Measurements from ENCODE around the gene NOTCH2.
A peak's percentile ranks its signal among the peaks of the same experiment; 100 is the strongest.

The NOTCH2 gene

DNA sequence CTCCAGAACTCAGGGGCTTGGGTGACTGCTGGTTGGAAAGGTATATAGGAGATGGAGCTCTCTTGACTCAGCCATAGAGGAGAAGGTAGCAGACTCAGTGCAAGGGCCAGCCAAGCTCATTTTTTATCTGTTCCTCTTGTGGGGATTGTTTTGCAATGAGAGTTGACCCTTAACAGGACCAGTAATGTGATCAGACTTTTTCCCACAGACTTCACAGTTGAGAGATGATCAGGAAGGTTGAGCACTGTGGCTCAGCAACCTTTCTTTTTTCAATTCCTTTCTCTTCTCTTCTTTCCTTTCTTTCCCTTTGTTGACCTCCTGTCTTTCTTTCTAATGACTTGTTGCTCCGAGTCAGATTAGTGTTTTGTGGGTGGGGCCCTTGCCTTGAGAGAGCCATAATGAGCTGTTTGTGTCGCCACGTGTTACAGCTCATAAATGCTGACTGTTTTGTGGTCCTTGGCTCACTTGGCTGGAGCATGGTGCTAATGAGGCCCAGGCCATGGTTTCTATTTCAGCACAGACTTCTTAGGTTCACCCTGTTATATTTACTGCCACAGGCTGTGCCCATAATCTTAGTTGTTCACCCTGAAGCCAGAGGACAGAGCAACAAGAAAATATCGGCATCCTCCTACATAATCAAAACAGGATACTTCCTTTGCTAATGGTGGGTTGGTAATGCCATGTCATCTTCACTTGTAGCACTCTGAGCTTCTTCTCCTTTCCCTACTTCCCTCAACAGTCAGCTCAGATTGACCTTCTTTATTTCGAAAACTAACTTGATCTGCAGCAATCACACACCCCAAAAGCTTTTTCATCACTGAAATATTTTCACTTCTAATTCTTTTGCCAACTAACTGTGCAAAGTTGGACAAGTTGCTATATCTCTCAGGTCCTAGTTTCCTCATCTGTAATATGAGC is 187.1 kb downstream of the NOTCH2 start:
- Histone ChIP-seq H3K79me2 (ENCODE audit: control insufficient read depth, insufficient read depth, low read length) (no peaks in the 10 kb centered on the region), H2BK5ac (ENCODE audit: low read length) (no peak overlapping the region), H2BK15ac (replicated peaks; ENCODE audit: low read depth) (no peak overlapping the region), H3K4ac (ENCODE audit: low read depth, low read length) (no peak overlapping the region), H2BK120ac (ENCODE audit: low read depth, low read length) (no peak overlapping the region), H3K18ac (ENCODE audit: low read length) (no peak overlapping the region), H4K5ac (ENCODE audit: low read length) (no peak overlapping the region), H4K8ac (ENCODE audit: low read depth, low read length) (no peak overlapping the region), H3K4me1 (ENCODE audit: control insufficient read depth, low read depth, low read length) (no peaks in the 10 kb centered on the region), H3K9ac (ENCODE audit: low read length) (no peak overlapping the region), H3K27ac (ENCODE audit: low read depth, low read length) (no peak overlapping the region), H3K56ac (ENCODE audit: low read length) (no peak overlapping the region), H3K79me1 (ENCODE audit: low read length) (no peaks in the 10 kb centered on the region), H3K4me2 (ENCODE audit: low read length) (no peak overlapping the region), H3K27me3 (ENCODE audit: insufficient read depth, low read length, poor library complexity) (no peaks in the 10 kb centered on the region), H3K36me3 (ENCODE audit: control insufficient read depth, insufficient read depth, low read length) (no peaks in the 10 kb centered on the region), H2AK5ac (ENCODE audit: low read length) (no peak overlapping the region), H3K23ac (ENCODE audit: low read length) (no peak overlapping the region), H3K4me3 (ENCODE audit: low read length) (no peak overlapping the region)
- DNase-seq: no peak
- WGBS (ENCODE audit: extremely low coverage, insufficient coverage, low lambda C conversion rate): no CpG with 5 or more reads among the region's 5 CpGs

DNA sequence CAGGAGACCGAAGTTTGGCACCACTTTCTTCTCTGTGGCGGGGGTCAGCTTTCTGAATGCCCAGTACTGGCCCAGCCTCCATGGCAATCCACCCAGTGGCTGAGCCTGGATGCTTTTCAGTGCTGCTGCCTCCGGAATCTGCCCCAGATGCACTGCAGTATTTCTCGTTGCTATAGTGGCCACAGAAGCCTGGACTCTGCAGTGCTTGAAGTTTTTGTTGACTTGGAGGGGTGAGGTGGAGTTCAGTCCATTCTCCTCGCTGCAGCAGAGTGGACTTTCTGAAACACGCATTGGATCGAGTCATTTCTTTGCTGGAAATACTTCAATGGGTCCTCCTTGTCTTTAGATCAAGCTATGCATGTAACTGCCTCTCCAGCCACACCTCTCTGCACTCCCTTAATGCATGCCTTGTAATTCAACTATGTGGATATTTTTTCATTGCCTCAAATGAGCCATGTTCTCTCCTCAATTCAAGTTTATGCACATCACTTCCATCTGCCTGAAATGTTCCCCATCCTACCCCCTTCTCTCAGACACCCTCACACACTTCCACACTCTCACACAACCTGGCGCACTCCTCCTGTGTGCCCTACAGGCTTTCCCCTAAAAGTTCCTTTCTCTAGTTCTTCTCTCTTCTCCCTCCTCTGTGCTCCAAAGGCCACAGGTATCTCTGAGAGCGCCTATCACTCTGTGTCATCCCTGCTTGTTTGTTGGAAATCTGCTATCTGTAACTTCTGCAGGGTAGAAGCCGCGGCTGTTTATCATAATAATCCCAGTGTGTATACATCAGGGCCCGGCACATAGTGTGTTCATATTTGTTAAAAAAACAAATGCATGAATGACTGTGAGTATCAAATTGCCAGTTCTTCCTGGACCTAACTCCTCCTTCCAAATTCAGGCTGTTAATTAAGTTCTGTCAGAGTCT is 189.7 kb downstream of the NOTCH2 start:
- Histone ChIP-seq H2BK5ac (ENCODE audit: low read length) (no peak overlapping the region), H3K9ac (ENCODE audit: low read length) (no peak overlapping the region), H3K79me1 (ENCODE audit: low read length) (no peaks in the 10 kb centered on the region), H3K4me2 (ENCODE audit: low read length) (no peak overlapping the region), H2AK5ac (ENCODE audit: low read length) (no peak overlapping the region), H3K18ac (ENCODE audit: low read length) (no peak overlapping the region), H3K23ac (ENCODE audit: low read length) (no peak overlapping the region), H3K56ac (ENCODE audit: low read length) (no peak overlapping the region), H2BK120ac (ENCODE audit: low read depth, low read length) (no peak overlapping the region), H4K5ac (ENCODE audit: low read length) (no peak overlapping the region), H3K79me2 (ENCODE audit: control insufficient read depth, insufficient read depth, low read length) (no peaks in the 10 kb centered on the region), H3K36me3 (ENCODE audit: control insufficient read depth, insufficient read depth, low read length) (no peaks in the 10 kb centered on the region), H3K4me3 (ENCODE audit: low read length) (no peak overlapping the region), H3K4ac (ENCODE audit: low read depth, low read length) (no peak overlapping the region), H2BK15ac (replicated peaks; ENCODE audit: low read depth) (no peak overlapping the region), H3K27ac (ENCODE audit: low read depth, low read length) (no peak overlapping the region), H4K8ac (ENCODE audit: low read depth, low read length) (no peak overlapping the region), H3K27me3 (ENCODE audit: insufficient read depth, low read length, poor library complexity) (no peaks in the 10 kb centered on the region), H3K4me1 (ENCODE audit: control insufficient read depth, low read depth, low read length) (no peaks in the 10 kb centered on the region)
- no CpG with 5 or more reads among the region's 12 CpGs for WGBS (ENCODE audit: extremely low coverage, insufficient coverage, low lambda C conversion rate)
- no peak for DNase-seq

GRCh38 chr1:119878171-119878570 is 191.3 kb downstream of the NOTCH2 start:
- Histone ChIP-seq H3K27me3 (ENCODE audit: insufficient read depth, low read length, poor library complexity) (no peaks in the 10 kb centered on the region), H2BK5ac (ENCODE audit: low read length) (no peak overlapping the region), H3K4me3 (ENCODE audit: low read length) (no peak overlapping the region), H3K27ac (ENCODE audit: low read depth, low read length) (no peak overlapping the region), H3K79me1 (ENCODE audit: low read length) (no peaks in the 10 kb centered on the region), H3K4me2 (ENCODE audit: low read length) (no peak overlapping the region), H3K23ac (ENCODE audit: low read length) (no peak overlapping the region), H2AK5ac (ENCODE audit: low read length) (no peak overlapping the region), H2BK15ac (replicated peaks; ENCODE audit: low read depth) (no peak overlapping the region), H3K9ac (ENCODE audit: low read length) (no peak overlapping the region), H3K79me2 (ENCODE audit: control insufficient read depth, insufficient read depth, low read length) (no peaks in the 10 kb centered on the region), H3K36me3 (ENCODE audit: control insufficient read depth, insufficient read depth, low read length) (no peaks in the 10 kb centered on the region), H3K4me1 (ENCODE audit: control insufficient read depth, low read depth, low read length) (no peaks in the 10 kb centered on the region), H2BK120ac (ENCODE audit: low read depth, low read length) (no peak overlapping the region), H3K4ac (ENCODE audit: low read depth, low read length) (no peak overlapping the region), H4K5ac (ENCODE audit: low read length) (no peak overlapping the region), H3K18ac (ENCODE audit: low read length) (no peak overlapping the region), H3K56ac (ENCODE audit: low read length) (no peak overlapping the region), H4K8ac (ENCODE audit: low read depth, low read length) (no peak overlapping the region)
- DNase-seq: no peak

GRCh38 chr1:119874186-119874585 is 195.3 kb downstream of the NOTCH2 start:
- no peak for DNase-seq
- H4K8ac ChIP-seq (ENCODE audit: low read depth, low read length): no peak overlapping the region
- H2AK5ac ChIP-seq (ENCODE audit: low read length): no peak overlapping the region
- H3K27ac ChIP-seq (ENCODE audit: low read depth, low read length): no peak overlapping the region
- H3K4ac ChIP-seq (ENCODE audit: low read depth, low read length): no peak overlapping the region
- H4K5ac ChIP-seq (ENCODE audit: low read length): no peak overlapping the region
- H3K4me1 ChIP-seq (ENCODE audit: control insufficient read depth, low read depth, low read length): no peaks in the 10 kb centered on the region
- WGBS (ENCODE audit: extremely low coverage, insufficient coverage, low lambda C conversion rate): no CpG with 5 or more reads among the region's 2 CpGs
- no peak overlapping the region for H3K9ac ChIP-seq (ENCODE audit: low read length)
- H3K4me3 ChIP-seq (ENCODE audit: low read length): no peak overlapping the region
- no peak overlapping the region for H3K56ac ChIP-seq (ENCODE audit: low read length)
- no peak overlapping the region for H3K4me2 ChIP-seq (ENCODE audit: low read length)
- H2BK15ac ChIP-seq (replicated peaks; ENCODE audit: low read depth): no peak overlapping the region
- H2BK120ac ChIP-seq (ENCODE audit: low read depth, low read length): no peak overlapping the region
- H3K79me1 ChIP-seq (ENCODE audit: low read length): no peaks in the 10 kb centered on the region
- H3K79me2 ChIP-seq (ENCODE audit: control insufficient read depth, insufficient read depth, low read length): no peaks in the 10 kb centered on the region
- H3K36me3 ChIP-seq (ENCODE audit: control insufficient read depth, insufficient read depth, low read length): no peaks in the 10 kb centered on the region
- no peak overlapping the region for H3K18ac ChIP-seq (ENCODE audit: low read length)
- no peak overlapping the region for H3K23ac ChIP-seq (ENCODE audit: low read length)
- H2BK5ac ChIP-seq (ENCODE audit: low read length): no peak overlapping the region
- H3K27me3 ChIP-seq (ENCODE audit: insufficient read depth, low read length, poor library complexity): no peaks in the 10 kb centered on the region

DNA sequence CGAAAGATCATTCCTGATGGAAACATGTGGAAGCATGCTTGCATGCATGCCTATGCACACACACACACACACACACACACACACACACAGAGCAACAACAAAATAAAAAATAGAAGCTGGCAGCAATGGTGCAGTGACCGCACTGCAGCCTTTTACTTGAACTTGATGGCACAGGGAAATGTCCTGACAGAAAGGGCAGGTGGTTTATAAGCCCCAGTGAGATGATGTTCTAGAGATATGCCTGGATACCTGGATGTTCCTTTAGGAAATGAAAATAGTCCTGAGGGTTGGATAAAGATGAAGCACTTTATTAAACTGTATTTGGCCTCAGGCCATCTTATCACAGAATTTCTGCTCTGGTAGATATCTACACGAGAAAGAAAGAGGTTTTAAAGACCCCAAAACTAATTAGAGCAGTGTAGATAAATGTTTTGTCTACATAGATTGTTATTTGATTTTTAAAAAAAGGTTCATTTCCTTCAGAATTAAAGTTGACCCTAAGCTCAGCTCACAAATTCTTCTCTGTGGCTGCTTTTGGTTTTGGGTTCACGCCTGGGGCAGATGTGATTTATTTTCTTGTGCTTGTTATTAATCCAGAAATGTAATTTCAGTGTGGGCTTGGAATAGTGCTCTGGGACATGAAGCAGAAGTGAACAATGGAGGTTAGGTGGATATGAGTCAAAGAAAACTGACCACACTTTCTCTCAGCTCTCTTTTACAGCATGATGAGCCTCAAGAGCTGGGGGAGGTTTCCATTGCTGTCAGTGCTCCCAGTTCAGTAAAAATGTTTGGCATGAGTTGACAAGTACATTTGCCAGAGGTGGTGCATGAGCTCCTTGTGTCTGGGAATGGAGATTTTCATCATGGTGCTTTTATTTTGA is 196.1 kb downstream of the NOTCH2 start:
- Histone ChIP-seq H3K4ac (ENCODE audit: low read depth, low read length) (no peak overlapping the region), H3K18ac (ENCODE audit: low read length) (no peak overlapping the region), H2BK5ac (ENCODE audit: low read length) (no peak overlapping the region), H2BK15ac (replicated peaks; ENCODE audit: low read depth) (no peak overlapping the region), H4K8ac (ENCODE audit: low read depth, low read length) (peak overlapping the region; percentile 39), H3K4me1 (ENCODE audit: control insufficient read depth, low read depth, low read length) (no peaks in the 10 kb centered on the region), H2AK5ac (ENCODE audit: low read length) (no peak overlapping the region), H3K23ac (ENCODE audit: low read length) (no peak overlapping the region), H3K79me2 (ENCODE audit: control insufficient read depth, insufficient read depth, low read length) (no peaks in the 10 kb centered on the region), H4K5ac (ENCODE audit: low read length) (no peak overlapping the region), H3K36me3 (ENCODE audit: control insufficient read depth, insufficient read depth, low read length) (no peaks in the 10 kb centered on the region), H2BK120ac (ENCODE audit: low read depth, low read length) (no peak overlapping the region), H3K4me3 (ENCODE audit: low read length) (no peak overlapping the region), H3K4me2 (ENCODE audit: low read length) (no peak overlapping the region), H3K79me1 (ENCODE audit: low read length) (no peaks in the 10 kb centered on the region), H3K9ac (ENCODE audit: low read length) (no peak overlapping the region), H3K56ac (ENCODE audit: low read length) (no peak overlapping the region), H3K27me3 (ENCODE audit: insufficient read depth, low read length, poor library complexity) (no peaks in the 10 kb centered on the region), H3K27ac (ENCODE audit: low read depth, low read length) (no peak overlapping the region)
- DNase-seq: no peak
- no CpG with 5 or more reads among the region's 4 CpGs for WGBS (ENCODE audit: extremely low coverage, insufficient coverage, low lambda C conversion rate)
